Sigmoid colon (tissue), 4 donors: ENCODE measurements around the gene ATP1A2.

ENCODE experiments used
- CTCF ChIP-seq, 4 experiments: fragments of 450-650 bp in 3 of 4; fragments of 200-600 bp in 1 of 4; IDR thresholded peaks; one replicate each; pipeline ENCODE4 v1.5.1; 2016 to 2019; ENCODE audit warnings: antibody characterized with exemption in 4 of 4, mild to moderate bottlenecking in 3 of 4, moderate library complexity in 2 of 4
- POLR2A ChIP-seq, 2 donors: fragments of 450-650 bp; IDR thresholded peaks; one replicate each; pipeline ENCODE4 v1.6.1; 2016; ENCODE audit warnings: antibody characterized with exemption in 2 of 2, mild to moderate bottlenecking in 2 of 2, moderate library complexity in 2 of 2
- POLR2AphosphoS5 ChIP-seq, 4 donors: sonication (generic); formaldehyde crosslinking; IDR thresholded peaks; one replicate each; pipeline ENCODE4 v1.6.1; 2017; ENCODE audit warnings: antibody characterized with exemption in 4 of 4

DNA sequence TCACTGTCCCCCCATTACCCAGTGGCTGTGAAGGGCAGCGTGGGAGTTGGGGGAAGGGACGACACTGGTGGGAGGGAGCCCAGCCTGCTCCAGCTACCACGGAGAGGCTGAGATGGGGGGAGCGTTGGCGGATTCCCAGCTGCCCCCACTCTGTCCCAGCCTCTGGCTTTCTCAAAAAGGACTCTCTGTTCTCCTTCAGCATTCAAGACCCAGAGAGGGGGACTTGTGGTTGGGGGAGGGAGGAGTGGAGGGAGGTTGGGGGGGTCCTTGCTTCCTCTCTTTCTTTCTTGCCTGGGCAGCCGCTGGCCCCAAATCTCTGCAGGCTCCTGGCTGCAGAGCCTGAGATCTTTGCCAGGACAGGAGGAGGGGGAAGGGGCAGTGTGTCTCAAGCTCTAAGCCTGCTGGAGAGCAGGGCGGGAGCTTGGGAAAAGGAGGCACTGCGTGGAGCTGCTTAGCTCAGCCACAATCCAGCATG is 2.2 kb downstream of the ATP1A2 start:
- TF ChIP-seq POLR2AphosphoS5 (IDR thresholded peaks at IDR 0.05) = peak in 3 of 4 donors; percentile 53 to 60 (median 58)
- no peak for TF ChIP-seq POLR2A (IDR thresholded peaks at IDR 0.05)
- no peak for TF ChIP-seq CTCF (IDR thresholded peaks at IDR 0.05)
